ENCODE data around the gene MMS19.
A peak's percentile ranks its signal among the peaks of the same experiment; 100 is the strongest.
"Not testable (repeated sequence)": the region's sequence is repeated elsewhere in the genome, so short reads cannot be mapped to it uniquely, and the experiment has no call there.

MMS19 gene

GRCh38 chr10:97498076-97498840, at the start of gene MMS19:
Gene MMS19 (minus strand): TSS chr10:97498422. CDS start chr10:97498384, 38 bp downstream.
- peak; percentile 77 for DNase-seq

- DNase-seq = no peak
These were observed 49.7 kb upstream of the MMS19 start for GRCh38 chr10:97547962-97548361.

GRCh38 chr10:97547271-97547600, 49.0 kb upstream of the MMS19 start:
- no peak for DNase-seq

GRCh38 chr10:97546456-97547270, 48.4 kb upstream of the MMS19 start:
- no peak for DNase-seq

- DNase-seq = peak; percentile 44
These were observed 44.9 kb upstream of the MMS19 start for GRCh38 chr10:97543025-97543546.

- DNase-seq = peak; percentile 61
These were observed 44.2 kb upstream of the MMS19 start for GRCh38 chr10:97542169-97543024.

GRCh38 chr10:97540669-97541500, 42.7 kb upstream of the MMS19 start:
- DNase-seq = no peak

GRCh38 chr10:97539523-97540200, 41.4 kb upstream of the MMS19 start:
- no peak for DNase-seq

- DNase-seq = no peak
These were observed 40.6 kb upstream of the MMS19 start for GRCh38 chr10:97538839-97539238.

GRCh38 chr10:97538411-97538810, 40.2 kb upstream of the MMS19 start:
- DNase-seq = no peak

GRCh38 chr10:97537186-97537869, 39.1 kb upstream of the MMS19 start:
- DNase-seq = no peak

- no peak for DNase-seq
These were observed 36.6 kb upstream of the MMS19 start for GRCh38 chr10:97534746-97535367.

- no peak for DNase-seq
These were observed 35.7 kb upstream of the MMS19 start for GRCh38 chr10:97533888-97534287.

GRCh38 chr10:97532935-97533671, 34.9 kb upstream of the MMS19 start:
- DNase-seq = no peak

- DNase-seq = no peak
These were observed 33.3 kb upstream of the MMS19 start for GRCh38 chr10:97531401-97531986.

- DNase-seq = no peak
These were observed 31.7 kb upstream of the MMS19 start for GRCh38 chr10:97529685-97530465.

- DNase-seq = not testable (repeated sequence)
These were observed 30.7 kb upstream of the MMS19 start for GRCh38 chr10:97528876-97529275.

- no peak for DNase-seq
These were observed 27.5 kb upstream of the MMS19 start for GRCh38 chr10:97525683-97526110.

Measured in DMS 273 treated with DMSO at 0.1 percent for 48 hours (cell line).